Retinal pigment epithelial cell (primary cell): ENCODE measurements around the gene HOXA5.

Experiments
- DNase-seq: peaks from one replicate; pipeline ENCODE4 v3.0.0-alpha.2; 2010; ENCODE audit warnings: low read depth
- H3K4me3 ChIP-seq: 2 replicates; pipeline ENCODE4 v1.5.1; 2011; ENCODE audit warnings: mild to moderate bottlenecking, low read length, control low read depth, moderate library complexity
- TF ChIP-seq, protein P1 (sequence below): conservative IDR thresholded peaks from 2 replicates; pipeline ENCODE4 v1.5.1; 2011; ENCODE audit warnings: low read depth, low read length, control low read depth, inconsistent platforms

HOXA5 gene

GRCh38 chr7:27155816-27156507, 12.5 kb upstream of the HOXA5 start:
- DNase-seq: no peak
- TF ChIP-seq, protein P1, sequence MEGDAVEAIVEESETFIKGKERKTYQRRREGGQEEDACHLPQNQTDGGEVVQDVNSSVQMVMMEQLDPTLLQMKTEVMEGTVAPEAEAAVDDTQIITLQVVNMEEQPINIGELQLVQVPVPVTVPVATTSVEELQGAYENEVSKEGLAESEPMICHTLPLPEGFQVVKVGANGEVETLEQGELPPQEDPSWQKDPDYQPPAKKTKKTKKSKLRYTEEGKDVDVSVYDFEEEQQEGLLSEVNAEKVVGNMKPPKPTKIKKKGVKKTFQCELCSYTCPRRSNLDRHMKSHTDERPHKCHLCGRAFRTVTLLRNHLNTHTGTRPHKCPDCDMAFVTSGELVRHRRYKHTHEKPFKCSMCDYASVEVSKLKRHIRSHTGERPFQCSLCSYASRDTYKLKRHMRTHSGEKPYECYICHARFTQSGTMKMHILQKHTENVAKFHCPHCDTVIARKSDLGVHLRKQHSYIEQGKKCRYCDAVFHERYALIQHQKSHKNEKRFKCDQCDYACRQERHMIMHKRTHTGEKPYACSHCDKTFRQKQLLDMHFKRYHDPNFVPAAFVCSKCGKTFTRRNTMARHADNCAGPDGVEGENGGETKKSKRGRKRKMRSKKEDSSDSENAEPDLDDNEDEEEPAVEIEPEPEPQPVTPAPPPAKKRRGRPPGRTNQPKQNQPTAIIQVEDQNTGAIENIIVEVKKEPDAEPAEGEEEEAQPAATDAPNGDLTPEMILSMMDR: no peak
- no peak overlapping the region for H3K4me3 ChIP-seq

- H3K4me3 ChIP-seq: no peak overlapping the region
- no peak for DNase-seq
- TF ChIP-seq, protein P1: no peak
Observed at GRCh38 chr7:27154901-27155815, 11.7 kb upstream of the HOXA5 start.

GRCh38 chr7:27154369-27154768, 10.9 kb upstream of the HOXA5 start:
- TF ChIP-seq, protein P1: no peak
- no peak for DNase-seq
- no peak overlapping the region for H3K4me3 ChIP-seq

- TF ChIP-seq, protein P1: no peak
- no peak for DNase-seq
- no peak overlapping the region for H3K4me3 ChIP-seq
Observed at GRCh38 chr7:27153526-27153925, 10.0 kb upstream of the HOXA5 start.

GRCh38 chr7:27152816-27153442, 9.4 kb upstream of the HOXA5 start:
- DNase-seq: no peak
- TF ChIP-seq, protein P1: no peak
- H3K4me3 ChIP-seq: no peak overlapping the region

DNA sequence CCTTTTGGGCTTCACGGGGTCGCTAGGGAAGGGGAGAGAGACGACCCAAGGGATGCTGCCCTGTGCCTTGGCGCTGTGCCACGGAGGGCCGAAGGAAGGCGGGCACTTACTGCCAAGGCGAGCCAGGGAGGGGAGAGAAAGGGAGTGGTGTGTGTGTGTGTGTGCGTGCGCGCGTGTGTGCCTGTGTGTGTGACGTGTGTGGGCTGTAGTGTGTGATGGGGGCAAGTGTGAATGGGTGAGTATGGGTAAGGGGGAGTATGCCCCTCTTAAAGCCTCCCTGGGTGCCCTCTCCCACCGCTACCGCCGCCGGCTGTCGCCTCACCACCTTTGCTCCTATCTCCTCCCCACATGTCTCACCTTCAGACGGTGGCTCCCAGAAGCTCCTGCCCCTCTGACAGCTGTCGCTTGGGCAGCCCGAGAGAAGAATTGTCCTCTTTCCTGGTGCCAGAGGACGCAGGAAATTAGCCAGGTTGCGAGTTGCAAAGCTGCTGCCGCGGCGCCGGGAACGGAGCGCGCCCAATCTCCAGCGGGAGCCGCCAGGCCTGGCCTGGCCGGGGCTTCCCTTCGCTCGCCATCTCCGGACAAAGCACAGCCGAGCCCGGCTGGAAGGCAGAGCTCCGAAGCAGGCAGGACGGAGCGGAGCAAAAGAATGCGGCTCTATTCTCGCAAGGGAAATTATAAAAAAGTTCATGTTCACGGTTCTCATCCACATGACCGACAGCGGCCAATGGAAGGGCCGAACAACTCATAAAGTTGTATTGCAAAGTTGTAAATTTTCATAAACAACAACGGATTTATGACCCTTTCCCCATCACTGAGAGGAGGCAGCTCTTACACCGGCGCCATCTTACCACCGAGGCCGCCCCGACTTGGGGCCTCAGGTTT, 8.7 kb upstream of the HOXA5 start, which contains the start of gene HOXA3:
HOXA3 (minus strand) TSS at position 653 of the 885 bp plus-strand sequence. CDS start 41,943 bp downstream, outside the sequence.
- no peak within 1 kb of the TSS for H3K4me3 ChIP-seq
- DNase-seq: no peak
- TF ChIP-seq, protein P1: no peak
